ENCODE results near the gene KCNH4.
"Not testable (repeated sequence)": the region's sequence is repeated elsewhere in the genome, so short reads cannot be mapped to it uniquely, and the experiment has no call there.

GRCh38 chr17:42186191-42186590 lies 5.2 kb upstream of the KCNH4 start:
- TF ChIP-seq, protein P1, sequence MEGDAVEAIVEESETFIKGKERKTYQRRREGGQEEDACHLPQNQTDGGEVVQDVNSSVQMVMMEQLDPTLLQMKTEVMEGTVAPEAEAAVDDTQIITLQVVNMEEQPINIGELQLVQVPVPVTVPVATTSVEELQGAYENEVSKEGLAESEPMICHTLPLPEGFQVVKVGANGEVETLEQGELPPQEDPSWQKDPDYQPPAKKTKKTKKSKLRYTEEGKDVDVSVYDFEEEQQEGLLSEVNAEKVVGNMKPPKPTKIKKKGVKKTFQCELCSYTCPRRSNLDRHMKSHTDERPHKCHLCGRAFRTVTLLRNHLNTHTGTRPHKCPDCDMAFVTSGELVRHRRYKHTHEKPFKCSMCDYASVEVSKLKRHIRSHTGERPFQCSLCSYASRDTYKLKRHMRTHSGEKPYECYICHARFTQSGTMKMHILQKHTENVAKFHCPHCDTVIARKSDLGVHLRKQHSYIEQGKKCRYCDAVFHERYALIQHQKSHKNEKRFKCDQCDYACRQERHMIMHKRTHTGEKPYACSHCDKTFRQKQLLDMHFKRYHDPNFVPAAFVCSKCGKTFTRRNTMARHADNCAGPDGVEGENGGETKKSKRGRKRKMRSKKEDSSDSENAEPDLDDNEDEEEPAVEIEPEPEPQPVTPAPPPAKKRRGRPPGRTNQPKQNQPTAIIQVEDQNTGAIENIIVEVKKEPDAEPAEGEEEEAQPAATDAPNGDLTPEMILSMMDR (IDR thresholded peaks at IDR 0.05; ENCODE audit: borderline replicate concordance, extremely low read depth, low read length, poor library complexity, severe bottlenecking) = not testable (repeated sequence)
- TF ChIP-seq EZH2 (IDR thresholded peaks at IDR 0.05; ENCODE audit: borderline replicate concordance, low read depth, low read length, severe bottlenecking) = not testable (repeated sequence)

Data from DND-41 (cell line).